ENCODE results near the gene SLC29A4. TPM values are rescaled to one million over a fixed set of nuclear protein-coding genes. Genes with fewer than 3 reads are reported as not detected.
"Not testable (repeated sequence)": the region's sequence is repeated elsewhere in the genome, so short reads cannot be mapped to it uniquely, and the experiment has no call there.

The SLC29A4 gene, protein sequence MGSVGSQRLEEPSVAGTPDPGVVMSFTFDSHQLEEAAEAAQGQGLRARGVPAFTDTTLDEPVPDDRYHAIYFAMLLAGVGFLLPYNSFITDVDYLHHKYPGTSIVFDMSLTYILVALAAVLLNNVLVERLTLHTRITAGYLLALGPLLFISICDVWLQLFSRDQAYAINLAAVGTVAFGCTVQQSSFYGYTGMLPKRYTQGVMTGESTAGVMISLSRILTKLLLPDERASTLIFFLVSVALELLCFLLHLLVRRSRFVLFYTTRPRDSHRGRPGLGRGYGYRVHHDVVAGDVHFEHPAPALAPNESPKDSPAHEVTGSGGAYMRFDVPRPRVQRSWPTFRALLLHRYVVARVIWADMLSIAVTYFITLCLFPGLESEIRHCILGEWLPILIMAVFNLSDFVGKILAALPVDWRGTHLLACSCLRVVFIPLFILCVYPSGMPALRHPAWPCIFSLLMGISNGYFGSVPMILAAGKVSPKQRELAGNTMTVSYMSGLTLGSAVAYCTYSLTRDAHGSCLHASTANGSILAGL
- 6.3 TPM for total RNA-seq

DNA sequence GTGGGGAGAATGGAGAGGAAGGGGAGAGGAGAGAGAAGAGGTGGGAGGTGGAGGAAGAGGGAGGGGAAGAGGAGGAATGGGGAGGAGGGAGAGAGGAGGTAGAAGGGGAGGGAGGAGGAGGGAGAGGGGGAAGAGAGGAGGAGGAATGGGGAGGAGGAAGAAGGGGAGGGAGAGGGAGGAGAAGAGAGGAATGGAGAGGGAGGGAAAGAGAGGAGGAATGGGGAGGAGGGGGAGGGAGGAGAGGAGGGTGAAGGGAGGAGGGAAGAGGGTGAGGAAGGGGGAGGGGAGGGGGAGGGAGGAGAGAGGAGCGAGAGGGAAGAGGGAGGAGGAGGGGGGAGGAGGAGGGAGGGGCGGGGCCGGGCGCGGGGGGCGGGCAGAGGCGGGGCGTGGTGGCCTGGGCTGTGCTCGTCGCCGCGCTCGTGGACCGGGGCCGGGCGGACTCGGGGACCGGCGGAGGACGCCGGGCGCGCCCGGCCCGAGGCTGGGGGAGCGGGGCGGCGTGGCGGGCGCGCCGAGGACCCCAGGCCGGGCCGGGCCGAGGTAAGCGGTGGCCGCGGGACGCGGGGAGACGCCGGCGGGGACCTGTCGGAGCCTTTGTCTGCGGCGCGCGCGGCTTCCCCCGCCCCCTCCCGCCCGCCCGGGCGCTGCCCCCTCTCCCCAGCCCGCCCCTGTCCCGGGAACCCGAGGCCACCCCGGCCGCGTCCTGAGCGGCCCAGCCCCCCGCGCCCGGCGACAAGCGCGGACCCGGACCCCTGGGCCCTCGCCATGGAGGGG, at the start of gene SLC29A4:
SLC29A4 (plus strand) TSS at position 401 of the 774 bp plus-strand sequence. CDS start 4,874 bp downstream, outside the sequence.
- H3K27ac ChIP-seq (ENCODE audit: low read depth, low read length): no peak within 1 kb of the TSS
- no peak within 1 kb of the TSS for H3K4me3 ChIP-seq (ENCODE audit: low read length in 3 of 3)
- H3K27me3 ChIP-seq (ENCODE audit: control insufficient read depth in 3 of 3, insufficient read depth in 3 of 3, low read length in 3 of 3): peaks cover 3 to 6% (median 4%) of the 10 kb centered on the region in 3 donors
- no peaks in the 10 kb centered on the region for H3K36me3 ChIP-seq (ENCODE audit: control insufficient read depth in 3 of 3, insufficient read depth in 3 of 3, low read length in 3 of 3)
- no peak within 1 kb of the TSS for H3K9ac ChIP-seq (ENCODE audit: low read depth in 1 of 3, low read length in 3 of 3)
- no peaks in the 10 kb centered on the region for H3K9me3 ChIP-seq (ENCODE audit: control insufficient read depth in 3 of 3, low read length in 3 of 3)
- H3K4me1 ChIP-seq (ENCODE audit: control insufficient read depth in 3 of 3, insufficient read depth in 3 of 3, low read length in 3 of 3): peaks cover 0 to 3% (median 0%) of the 10 kb centered on the region in 3 donors

DNA sequence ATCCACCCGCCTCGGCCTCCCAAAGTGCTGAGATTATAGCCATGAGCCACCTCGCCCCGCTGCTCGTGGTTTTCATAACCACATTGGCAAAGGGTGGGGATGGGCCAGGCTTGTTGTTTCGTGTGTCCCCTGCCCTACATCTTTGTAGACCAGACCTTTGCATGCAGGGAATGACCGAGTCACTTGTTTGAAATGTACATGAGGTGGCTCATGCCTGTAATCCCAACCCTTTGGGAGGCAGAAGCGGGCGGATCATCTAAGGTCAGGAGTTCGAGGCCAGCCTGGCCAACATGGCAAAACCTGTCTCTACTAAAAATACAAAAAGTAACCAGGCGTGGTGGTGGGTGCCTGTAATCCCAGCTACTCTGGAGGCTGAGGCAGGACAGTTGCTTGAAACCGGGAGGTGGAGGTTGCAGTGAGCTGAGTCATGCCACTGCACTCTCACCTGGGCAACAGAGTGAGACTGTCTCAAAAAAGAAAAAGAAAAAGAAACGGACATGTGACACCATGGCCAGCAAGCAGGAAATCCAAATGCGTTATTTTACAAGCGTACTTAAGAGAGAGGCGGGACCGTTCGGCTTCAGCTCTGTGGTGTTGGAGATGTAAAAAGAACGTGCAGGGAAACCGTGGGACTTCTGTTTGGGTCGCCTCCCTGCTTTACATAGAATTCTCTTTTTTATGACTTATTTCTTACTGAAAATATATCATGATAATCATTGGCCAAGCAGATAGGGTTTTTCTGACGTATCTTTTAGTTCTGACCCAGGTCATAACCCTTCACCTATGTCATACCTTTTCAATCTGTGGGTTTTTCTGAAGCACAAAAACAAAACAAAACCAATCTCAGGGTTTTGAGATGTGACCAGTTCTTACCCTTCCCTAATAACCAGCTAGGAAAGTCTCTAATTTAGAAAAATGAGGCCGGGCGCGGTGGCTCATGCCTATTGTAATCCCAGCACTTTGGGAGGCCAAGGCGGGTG, 47.6 kb upstream of the SLC29A4 start:
- H3K36me3 ChIP-seq (ENCODE audit: control insufficient read depth in 3 of 3, insufficient read depth in 3 of 3, low read length in 3 of 3): peaks cover 23 to 27% (median 26%) of the 10 kb centered on the region in 3 donors
- H3K4me3 ChIP-seq (ENCODE audit: low read length in 3 of 3): no peak overlapping the region
- no peak overlapping the region for H3K27ac ChIP-seq (ENCODE audit: low read depth, low read length)
- H3K27me3 ChIP-seq (ENCODE audit: control insufficient read depth in 3 of 3, insufficient read depth in 3 of 3, low read length in 3 of 3): peaks cover 0 to 12% (median 5%) of the 10 kb centered on the region in 3 donors
- H3K4me1 ChIP-seq (ENCODE audit: control insufficient read depth in 3 of 3, insufficient read depth in 3 of 3, low read length in 3 of 3): peaks cover under 1 to 9% (median 1%) of the 10 kb centered on the region in 3 donors
- H3K9ac ChIP-seq (ENCODE audit: low read depth in 1 of 3, low read length in 3 of 3): no peak overlapping the region
- no peaks in the 10 kb centered on the region for H3K9me3 ChIP-seq (ENCODE audit: control insufficient read depth in 3 of 3, low read length in 3 of 3)

DNA sequence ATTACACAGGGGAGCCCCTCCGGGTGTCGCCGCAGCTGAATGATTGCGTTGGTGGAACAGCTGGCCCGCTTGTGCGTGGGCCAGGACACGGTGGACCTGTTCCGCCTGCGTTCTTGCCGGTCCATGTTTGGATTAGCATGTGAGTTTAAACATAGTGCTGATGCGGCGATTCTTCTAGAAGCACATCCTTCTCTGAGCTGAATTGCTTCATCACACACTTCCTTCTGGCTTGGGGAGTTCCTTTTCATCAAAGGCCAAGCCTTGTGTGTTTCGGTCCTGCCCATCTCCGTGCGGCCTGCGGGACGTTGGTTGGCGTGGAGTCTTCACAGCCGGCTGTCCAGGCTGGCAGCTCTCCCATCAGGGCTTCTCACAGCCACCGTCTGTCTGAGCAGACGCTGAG, 45.5 kb upstream of the SLC29A4 start:
- Histone ChIP-seq H3K9me3 (ENCODE audit: control insufficient read depth in 3 of 3, low read length in 3 of 3) (no peaks in the 10 kb centered on the region), H3K27ac (ENCODE audit: low read depth, low read length) (no peak overlapping the region), H3K9ac (ENCODE audit: low read depth in 1 of 3, low read length in 3 of 3) (no peak overlapping the region), H3K4me3 (ENCODE audit: low read length in 3 of 3) (peak overlapping the region in 1 of 3 donors; percentile 31), H3K27me3 (ENCODE audit: control insufficient read depth in 3 of 3, insufficient read depth in 3 of 3, low read length in 3 of 3) (peaks cover 0 to 12% (median 9%) of the 10 kb centered on the region in 3 donors), H3K36me3 (ENCODE audit: control insufficient read depth in 3 of 3, insufficient read depth in 3 of 3, low read length in 3 of 3) (peaks cover 7 to 8% (median 7%) of the 10 kb centered on the region in 3 donors), H3K4me1 (ENCODE audit: control insufficient read depth in 3 of 3, insufficient read depth in 3 of 3, low read length in 3 of 3) (peaks cover 9 to 20% (median 13%) of the 10 kb centered on the region in 3 donors)

- H3K4me1 ChIP-seq (ENCODE audit: control insufficient read depth in 3 of 3, insufficient read depth in 3 of 3, low read length in 3 of 3): peaks cover 9 to 20% (median 13%) of the 10 kb centered on the region in 3 donors
- H3K4me3 ChIP-seq (ENCODE audit: low read length in 3 of 3): no peak overlapping the region
- H3K9ac ChIP-seq (ENCODE audit: low read depth in 1 of 3, low read length in 3 of 3): no peak overlapping the region
- no peaks in the 10 kb centered on the region for H3K9me3 ChIP-seq (ENCODE audit: control insufficient read depth in 3 of 3, low read length in 3 of 3)
- H3K36me3 ChIP-seq (ENCODE audit: control insufficient read depth in 3 of 3, insufficient read depth in 3 of 3, low read length in 3 of 3): no peaks in the 10 kb centered on the region
- H3K27me3 ChIP-seq (ENCODE audit: control insufficient read depth in 3 of 3, insufficient read depth in 3 of 3, low read length in 3 of 3): peaks cover 0 to 12% (median 12%) of the 10 kb centered on the region in 3 donors
- no peak overlapping the region for H3K27ac ChIP-seq (ENCODE audit: low read depth, low read length)
Measured at GRCh38 chr7:5238500-5238899, 44.2 kb upstream of the SLC29A4 start.

DNA sequence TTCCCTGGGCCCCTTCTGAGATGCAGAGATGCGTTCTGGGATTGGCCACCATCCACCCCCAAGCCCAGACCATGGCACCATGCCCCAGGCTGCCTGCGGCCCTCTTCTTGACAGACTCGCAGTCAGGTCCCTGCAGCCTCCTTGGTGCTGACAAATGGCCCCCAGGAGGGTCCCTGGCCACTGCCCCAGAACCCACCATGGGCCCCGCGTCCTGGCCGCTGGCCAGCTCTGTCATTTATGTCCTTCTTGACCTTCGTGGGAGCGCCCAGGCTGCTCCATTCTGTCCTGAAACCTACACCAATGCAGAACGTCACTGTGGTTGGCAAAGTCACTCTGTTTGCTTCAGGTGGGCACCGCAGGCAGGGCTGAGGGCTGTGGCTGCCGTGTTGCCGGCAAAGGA, 39.5 kb upstream of the SLC29A4 start:
- no peaks in the 10 kb centered on the region for H3K36me3 ChIP-seq (ENCODE audit: control insufficient read depth in 3 of 3, insufficient read depth in 3 of 3, low read length in 3 of 3)
- no peak overlapping the region for H3K4me3 ChIP-seq (ENCODE audit: low read length in 3 of 3)
- H3K9me3 ChIP-seq (ENCODE audit: control insufficient read depth in 3 of 3, low read length in 3 of 3): no peaks in the 10 kb centered on the region
- H3K9ac ChIP-seq (ENCODE audit: low read depth in 1 of 3, low read length in 3 of 3): no peak overlapping the region
- peaks cover 0 to 7% (median 6%) of the 10 kb centered on the region in 3 donors for H3K27me3 ChIP-seq (ENCODE audit: control insufficient read depth in 3 of 3, insufficient read depth in 3 of 3, low read length in 3 of 3)
- H3K27ac ChIP-seq (ENCODE audit: low read depth, low read length): no peak overlapping the region
- H3K4me1 ChIP-seq (ENCODE audit: control insufficient read depth in 3 of 3, insufficient read depth in 3 of 3, low read length in 3 of 3): peaks cover 9 to 13% (median 13%) of the 10 kb centered on the region in 3 donors

- Histone ChIP-seq H3K27me3 (ENCODE audit: control insufficient read depth in 3 of 3, insufficient read depth in 3 of 3, low read length in 3 of 3) (peaks cover 0 to 4% (median 0%) of the 10 kb centered on the region in 3 donors), H3K9me3 (ENCODE audit: control insufficient read depth in 3 of 3, low read length in 3 of 3) (no peaks in the 10 kb centered on the region), H3K27ac (ENCODE audit: low read depth, low read length) (no peak overlapping the region), H3K9ac (ENCODE audit: low read depth in 1 of 3, low read length in 3 of 3) (peak overlapping the region in 1 of 3 donors; percentile 25), H3K36me3 (ENCODE audit: control insufficient read depth in 3 of 3, insufficient read depth in 3 of 3, low read length in 3 of 3) (no peaks in the 10 kb centered on the region), H3K4me3 (ENCODE audit: low read length in 3 of 3) (no peak overlapping the region), H3K4me1 (ENCODE audit: control insufficient read depth in 3 of 3, insufficient read depth in 3 of 3, low read length in 3 of 3) (no peaks in the 10 kb centered on the region)
Measured at GRCh38 chr7:5248201-5248885, 34.4 kb upstream of the SLC29A4 start.

DNA sequence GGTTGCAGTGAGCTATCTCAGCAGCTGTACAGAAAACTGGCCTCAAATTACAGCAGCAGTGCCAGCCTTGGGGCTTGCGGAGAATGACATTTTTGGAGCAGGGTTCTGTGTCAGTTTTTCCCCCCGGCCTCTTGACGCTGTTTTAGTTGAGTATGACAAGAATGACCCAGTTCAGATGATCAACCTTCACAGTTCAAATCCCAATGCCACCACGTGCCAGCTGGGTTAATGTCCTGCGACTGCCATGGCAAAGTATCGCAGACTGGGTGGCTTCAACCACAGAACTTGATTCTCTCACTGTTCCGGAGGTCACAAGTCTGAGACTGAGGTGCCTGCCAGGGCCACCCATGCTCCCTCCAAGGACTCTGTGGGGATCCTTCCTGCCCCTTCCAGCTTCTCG, 32.0 kb upstream of the SLC29A4 start:
- H3K9ac ChIP-seq (ENCODE audit: low read depth in 1 of 3, low read length in 3 of 3); H3K4me1 ChIP-seq (ENCODE audit: control insufficient read depth in 3 of 3, insufficient read depth in 3 of 3, low read length in 3 of 3); H3K36me3 ChIP-seq (ENCODE audit: control insufficient read depth in 3 of 3, insufficient read depth in 3 of 3, low read length in 3 of 3); H3K27ac ChIP-seq (ENCODE audit: low read depth, low read length); H3K9me3 ChIP-seq (ENCODE audit: control insufficient read depth in 3 of 3, low read length in 3 of 3); H3K27me3 ChIP-seq (ENCODE audit: control insufficient read depth in 3 of 3, insufficient read depth in 3 of 3, low read length in 3 of 3); H3K4me3 ChIP-seq (ENCODE audit: low read length in 3 of 3): not testable (repeated sequence)

GRCh38 chr7:5253529-5253928, 29.2 kb upstream of the SLC29A4 start:
- H3K27ac ChIP-seq (ENCODE audit: low read depth, low read length); H3K9me3 ChIP-seq (ENCODE audit: control insufficient read depth in 3 of 3, low read length in 3 of 3); H3K4me3 ChIP-seq (ENCODE audit: low read length in 3 of 3); H3K9ac ChIP-seq (ENCODE audit: low read depth in 1 of 3, low read length in 3 of 3); H3K27me3 ChIP-seq (ENCODE audit: control insufficient read depth in 3 of 3, insufficient read depth in 3 of 3, low read length in 3 of 3); H3K36me3 ChIP-seq (ENCODE audit: control insufficient read depth in 3 of 3, insufficient read depth in 3 of 3, low read length in 3 of 3); H3K4me1 ChIP-seq (ENCODE audit: control insufficient read depth in 3 of 3, insufficient read depth in 3 of 3, low read length in 3 of 3): not testable (repeated sequence)

DNA sequence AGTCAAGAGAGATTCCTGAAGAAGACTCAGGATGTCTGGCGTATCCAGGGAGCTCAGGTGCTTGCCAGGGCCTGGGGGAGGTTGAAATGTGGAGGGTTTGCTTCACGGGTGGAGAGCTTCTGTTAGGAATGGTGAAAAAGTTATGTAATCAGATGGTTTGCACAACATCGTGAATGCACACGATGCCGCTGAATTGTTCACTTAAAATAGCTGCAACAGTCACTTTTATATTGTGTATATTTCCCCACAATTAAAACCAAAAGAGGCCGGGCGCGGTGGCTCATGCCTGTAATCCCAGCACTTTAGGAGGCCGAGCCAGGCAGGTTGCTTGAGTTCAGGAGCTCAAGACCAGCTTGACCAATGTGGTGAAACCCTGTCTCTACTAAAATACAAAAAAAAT, 28.4 kb upstream of the SLC29A4 start:
- H3K9me3 ChIP-seq (ENCODE audit: control insufficient read depth in 3 of 3, low read length in 3 of 3); H3K27ac ChIP-seq (ENCODE audit: low read depth, low read length); H3K36me3 ChIP-seq (ENCODE audit: control insufficient read depth in 3 of 3, insufficient read depth in 3 of 3, low read length in 3 of 3); H3K4me3 ChIP-seq (ENCODE audit: low read length in 3 of 3); H3K27me3 ChIP-seq (ENCODE audit: control insufficient read depth in 3 of 3, insufficient read depth in 3 of 3, low read length in 3 of 3); H3K9ac ChIP-seq (ENCODE audit: low read depth in 1 of 3, low read length in 3 of 3); H3K4me1 ChIP-seq (ENCODE audit: control insufficient read depth in 3 of 3, insufficient read depth in 3 of 3, low read length in 3 of 3): not testable (repeated sequence)
